Activated T-helper 1 cell treated with anti-CD3 and anti-CD28 coated beads, Interleukin-12 subunit alpha, Interleukin-12 subunit beta, Interleukin-2, Interleukin-4 antibody, amounts not matched to agents 30 ng/mL and 10 ng/mL and 1 ng/mL, durations not matched to agents 14 hours and 24 hours and 36 hours (primary cell): ENCODE measurements around the gene RXRG. TPM values are rescaled to one million over a fixed set of nuclear protein-coding genes. Genes with fewer than 3 reads are reported as not detected.

ENCODE experiments used
- DNase-seq: peaks from one replicate; pipeline ENCODE4 v3.0.0; 2021; ENCODE audit warnings: low spot score
- H3K27ac Mint-ChIP-seq: one replicate; pipeline ENCODE4 v1.8.0; 2021; ENCODE audit warnings: mild to moderate bottlenecking, mixed read lengths
- H3K27me3 Mint-ChIP-seq: one replicate; pipeline ENCODE4 v1.8.0; 2022; ENCODE audit warnings: mild to moderate bottlenecking, moderate library complexity, mixed read lengths; ENCODE audit not compliant: insufficient read depth
- H3K36me3 Mint-ChIP-seq: one replicate; pipeline ENCODE4 v1.8.0; 2021; ENCODE audit warnings: low read depth, mixed read lengths
- H3K4me1 Mint-ChIP-seq: one replicate; pipeline ENCODE4 v1.8.0; 2021; ENCODE audit warnings: low read depth, mixed read lengths
- H3K4me3 Mint-ChIP-seq: one replicate; pipeline ENCODE4 v1.8.0; 2021; ENCODE audit warnings: mild to moderate bottlenecking, moderate library complexity, mixed read lengths
- H3K9me3 Mint-ChIP-seq: one replicate; pipeline ENCODE4 v1.8.0; 2021; ENCODE audit warnings: mixed read lengths
- intact Hi-C: fragments of 100-400 bp; cut with micrococcal nuclease; formaldehyde crosslinking; loops from one replicate; pipeline ENCODE4 v1.15.1; 2024
- total RNA-seq: library from RNA; stranded (reverse); gene quantifications from 2 replicates; pipeline ENCODE4 v1.2.3, GENCODE V29; 2022

The RXRG gene
- total RNA-seq, 1 donor from 2014 or later, result not detected

DNA sequence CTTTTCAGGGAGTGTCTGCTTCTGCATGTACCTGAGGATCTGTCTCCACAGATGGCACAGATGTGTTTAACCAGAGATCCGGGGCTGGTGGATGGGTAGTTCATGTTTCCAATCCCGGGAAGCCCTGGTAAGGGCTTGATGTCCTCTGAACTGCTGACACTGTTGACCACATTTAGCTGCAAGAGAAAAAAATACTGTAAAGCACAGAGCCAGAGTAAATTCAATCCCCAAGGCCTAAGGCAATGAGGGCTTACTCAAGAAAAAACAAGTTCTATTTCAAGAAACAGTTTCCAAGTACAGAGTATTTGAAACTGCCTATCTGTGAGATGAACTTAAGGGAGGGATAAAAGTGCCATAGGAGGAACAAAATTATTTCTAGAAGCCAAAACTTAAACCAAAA lies 25.1 kb downstream of the RXRG start:
- no peaks in the 10 kb centered on the region for H3K9me3 Mint-ChIP-seq
- H3K4me3 Mint-ChIP-seq, result no peak overlapping the region
- intact Hi-C loops, result no loop called here
- H3K4me1 Mint-ChIP-seq, result peaks cover 11% of the 10 kb centered on the region
- no peaks in the 10 kb centered on the region for H3K36me3 Mint-ChIP-seq
- no peak for DNase-seq
- H3K27ac Mint-ChIP-seq, result no peak overlapping the region
- peaks cover 31% of the 10 kb centered on the region for H3K27me3 Mint-ChIP-seq

DNA sequence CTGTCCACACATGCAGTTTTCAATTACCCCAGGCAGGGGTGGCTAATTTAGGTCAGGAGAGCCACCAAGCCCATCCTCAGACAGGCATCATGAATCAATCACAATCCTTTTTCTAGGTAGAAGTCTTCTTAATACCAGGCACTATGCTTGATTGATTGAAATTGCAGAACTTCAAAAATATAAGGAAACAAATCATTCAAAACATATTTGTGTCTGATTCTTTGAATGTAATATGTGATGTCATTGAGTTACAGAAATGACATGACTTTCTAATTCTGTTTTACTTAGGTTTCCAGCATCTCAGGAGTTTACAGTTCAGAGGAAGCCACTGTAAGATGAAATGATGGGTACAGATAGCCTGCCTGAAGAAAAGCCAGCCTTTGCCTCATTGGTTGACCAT lies 26.7 kb downstream of the RXRG start:
- Mint-ChIP-seq H3K4me3 (no peak overlapping the region), H3K27ac (no peak overlapping the region), H3K4me1 (no peaks in the 10 kb centered on the region), H3K9me3 (no peaks in the 10 kb centered on the region), H3K27me3 (peaks cover 42% of the 10 kb centered on the region), H3K36me3 (no peaks in the 10 kb centered on the region)
- intact Hi-C loops, result no loop called here
- no peak for DNase-seq

DNA sequence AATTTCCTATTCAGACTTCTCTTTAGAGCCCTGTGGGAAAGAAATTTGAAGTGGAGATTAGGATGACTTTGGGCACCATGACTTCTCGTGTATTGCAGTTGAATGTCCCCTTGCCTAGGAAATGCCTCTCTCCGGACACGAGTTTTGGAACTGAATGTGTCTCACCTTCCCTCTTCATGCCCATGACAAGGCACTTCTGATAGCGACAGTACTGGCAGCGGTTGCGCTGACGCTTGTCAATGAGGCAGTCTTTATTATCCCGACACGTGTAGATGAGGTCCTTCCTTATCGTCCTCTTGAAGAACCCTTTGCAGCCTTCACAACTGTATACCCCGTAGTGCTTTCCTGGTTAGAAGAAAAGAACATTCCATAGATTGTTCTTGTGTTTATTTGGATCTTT lies 28.1 kb downstream of the RXRG start:
- Mint-ChIP-seq H3K4me3 (no peak overlapping the region), H3K27me3 (peaks cover 46% of the 10 kb centered on the region), H3K36me3 (no peaks in the 10 kb centered on the region), H3K9me3 (no peaks in the 10 kb centered on the region), H3K4me1 (no peaks in the 10 kb centered on the region), H3K27ac (no peak overlapping the region)
- DNase-seq, result no peak
- intact Hi-C loops, result no loop called here

DNA sequence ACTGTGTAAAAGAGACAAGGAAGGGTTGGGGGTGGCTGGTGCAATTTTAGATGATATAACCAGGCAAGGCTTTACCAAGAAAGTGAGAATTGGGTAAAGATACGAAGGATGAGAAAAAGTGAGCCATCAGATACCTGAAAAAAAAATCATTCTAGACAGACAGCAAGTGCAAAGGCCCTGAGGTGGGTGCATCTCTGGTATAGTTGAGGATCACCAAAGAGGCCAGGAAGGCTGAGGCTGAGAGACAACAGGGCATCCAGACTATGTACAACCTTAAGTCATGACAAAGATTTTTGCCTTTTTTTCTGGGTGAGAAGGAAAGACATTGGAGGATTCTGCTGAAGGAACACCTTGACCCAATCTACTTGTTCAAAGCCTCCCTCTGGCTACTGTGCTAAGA lies 29.9 kb downstream of the RXRG start:
- no peak overlapping the region for H3K27ac Mint-ChIP-seq
- H3K36me3 Mint-ChIP-seq, result no peaks in the 10 kb centered on the region
- intact Hi-C loops, result no loop called here
- DNase-seq, result no peak
- no peak overlapping the region for H3K4me3 Mint-ChIP-seq
- no peaks in the 10 kb centered on the region for H3K4me1 Mint-ChIP-seq
- H3K27me3 Mint-ChIP-seq, result peaks cover 37% of the 10 kb centered on the region
- H3K9me3 Mint-ChIP-seq, result no peaks in the 10 kb centered on the region

DNA sequence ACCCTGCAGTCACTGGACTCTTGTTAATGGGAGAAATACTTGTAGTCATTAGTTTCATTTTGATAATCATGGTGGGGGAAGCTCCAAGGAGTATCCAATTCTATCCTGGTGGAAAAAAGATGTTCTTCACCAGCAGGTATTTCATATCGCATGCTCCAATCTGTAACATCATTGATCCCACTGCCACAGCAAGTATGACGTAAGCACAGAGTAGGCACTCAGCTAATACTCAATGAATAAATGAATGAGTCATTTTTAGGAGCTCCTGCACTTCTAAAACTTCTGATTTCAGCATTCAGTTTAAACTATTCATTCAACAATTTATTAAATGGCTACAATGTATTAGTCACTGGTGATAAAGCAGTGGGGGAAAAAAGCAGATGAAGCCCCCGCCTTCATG lies 30.3 kb downstream of the RXRG start:
- no peak for DNase-seq
- Mint-ChIP-seq H3K9me3 (no peaks in the 10 kb centered on the region), H3K4me3 (no peak overlapping the region), H3K27ac (no peak overlapping the region), H3K36me3 (no peaks in the 10 kb centered on the region), H3K4me1 (no peaks in the 10 kb centered on the region), H3K27me3 (peaks cover 39% of the 10 kb centered on the region)
- intact Hi-C loops, result no loop called here

DNA sequence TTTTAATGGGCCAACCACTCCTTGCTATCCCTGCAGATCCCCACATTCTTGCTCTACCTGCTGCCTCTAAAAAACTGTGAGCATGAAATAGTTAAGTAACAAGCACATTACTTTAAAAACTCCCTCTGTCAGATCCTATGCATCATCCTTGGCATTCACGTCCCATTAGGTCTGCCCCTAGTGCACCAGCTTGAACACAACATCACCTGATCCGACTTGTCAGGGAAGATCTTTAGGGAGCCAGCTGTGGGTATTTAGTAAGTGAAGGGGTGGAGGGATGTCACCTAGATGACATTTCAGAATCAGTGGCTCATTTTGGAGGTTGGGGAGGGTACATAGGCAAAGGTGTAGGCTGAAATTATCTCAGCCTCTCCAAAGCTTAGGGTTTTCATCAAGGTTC lies 33.5 kb downstream of the RXRG start:
- Mint-ChIP-seq H3K36me3 (no peaks in the 10 kb centered on the region), H3K4me1 (no peaks in the 10 kb centered on the region), H3K27ac (no peak overlapping the region), H3K27me3 (peaks cover 50% of the 10 kb centered on the region), H3K4me3 (no peak overlapping the region), H3K9me3 (no peaks in the 10 kb centered on the region)
- intact Hi-C loops, result no loop called here
- no peak for DNase-seq

DNA sequence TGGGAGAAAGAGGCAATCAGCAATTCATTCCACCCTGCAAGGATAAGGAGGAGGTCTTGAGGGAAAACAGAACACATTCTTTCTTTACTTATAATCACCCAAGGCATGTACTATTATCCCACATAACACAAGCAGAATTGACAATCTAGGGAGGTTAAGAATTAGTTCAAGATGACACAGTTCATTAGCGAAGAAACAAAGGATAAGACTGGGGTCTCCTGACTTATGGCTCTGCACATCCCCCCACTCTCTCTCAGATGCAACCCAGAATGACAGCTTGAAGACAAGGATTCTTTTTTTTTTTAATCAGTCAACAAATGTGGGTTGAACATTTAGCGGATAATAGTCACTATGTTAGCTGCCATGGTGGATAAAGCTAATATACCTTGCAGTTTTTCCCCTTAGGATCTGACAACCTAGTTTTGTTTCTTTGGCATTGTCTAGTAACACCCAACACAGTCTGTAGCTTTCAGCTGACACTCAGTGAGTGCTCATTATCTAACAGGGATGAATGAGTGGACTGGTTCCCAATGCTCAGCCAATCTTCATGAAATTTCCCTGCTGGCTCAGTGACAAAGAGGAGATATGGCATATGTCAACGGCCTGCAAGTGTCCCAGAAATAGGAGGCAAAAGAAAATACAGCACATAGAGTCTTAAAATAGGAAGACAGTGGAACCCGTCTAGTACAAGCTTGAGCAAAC lies 35.1 kb downstream of the RXRG start:
- no peaks in the 10 kb centered on the region for H3K4me1 Mint-ChIP-seq
- no peak for DNase-seq
- no peak overlapping the region for H3K27ac Mint-ChIP-seq
- intact Hi-C loops, result no loop called here
- H3K36me3 Mint-ChIP-seq, result no peaks in the 10 kb centered on the region
- H3K4me3 Mint-ChIP-seq, result no peak overlapping the region
- peaks cover 42% of the 10 kb centered on the region for H3K27me3 Mint-ChIP-seq
- no peaks in the 10 kb centered on the region for H3K9me3 Mint-ChIP-seq

DNA sequence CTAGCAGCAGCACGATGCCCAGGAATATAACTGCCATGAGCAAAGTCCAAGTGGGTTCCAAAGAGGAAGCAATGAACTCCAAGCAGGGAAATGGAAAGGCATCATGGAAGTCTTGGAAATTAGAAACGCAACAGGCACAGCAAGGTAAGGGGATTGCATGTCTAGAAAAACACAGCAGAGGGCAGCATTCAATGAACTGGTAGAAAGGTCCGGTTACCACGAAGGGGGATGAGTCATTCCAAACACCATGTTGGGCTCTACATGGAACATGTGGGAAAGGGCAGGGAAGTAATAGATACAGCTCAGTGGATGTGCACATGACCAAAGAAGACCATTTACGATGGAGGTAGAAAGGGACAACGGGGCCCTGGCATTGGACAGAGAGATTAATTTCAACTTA lies 36.4 kb downstream of the RXRG start:
- H3K9me3 Mint-ChIP-seq, result no peaks in the 10 kb centered on the region
- H3K27me3 Mint-ChIP-seq, result peaks cover 42% of the 10 kb centered on the region
- DNase-seq, result no peak
- intact Hi-C loops, result loop anchor here (1.0 kb wide), 1 partner anchor 185 kb away; no protein-coding TSS in a partner anchor
- peaks cover 4% of the 10 kb centered on the region for H3K4me1 Mint-ChIP-seq
- no peak overlapping the region for H3K4me3 Mint-ChIP-seq
- H3K27ac Mint-ChIP-seq, result no peak overlapping the region
- no peaks in the 10 kb centered on the region for H3K36me3 Mint-ChIP-seq

DNA sequence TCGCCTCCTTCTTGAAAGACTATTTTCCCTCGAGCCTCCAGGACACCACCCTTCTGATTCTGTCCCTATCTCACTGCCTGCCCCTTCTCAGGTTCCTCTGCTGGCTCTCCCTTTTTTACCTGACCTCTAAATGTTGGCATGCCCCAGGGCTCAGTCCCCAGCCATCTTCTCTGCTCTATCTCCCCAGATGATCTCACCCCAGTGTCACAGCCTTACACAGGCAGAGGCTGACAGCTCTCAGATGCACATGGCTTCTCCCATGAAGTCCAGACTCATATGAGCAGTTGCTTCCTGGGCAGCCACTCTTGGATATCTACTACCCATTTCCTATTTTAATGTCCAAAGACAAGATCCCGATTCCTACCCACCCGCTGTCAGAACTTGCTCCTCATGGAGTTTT lies 37.5 kb downstream of the RXRG start:
- peaks cover 4% of the 10 kb centered on the region for H3K4me1 Mint-ChIP-seq
- no peaks in the 10 kb centered on the region for H3K36me3 Mint-ChIP-seq
- intact Hi-C loops, result no loop called here
- no peak overlapping the region for H3K4me3 Mint-ChIP-seq
- peaks cover 37% of the 10 kb centered on the region for H3K27me3 Mint-ChIP-seq
- no peak for DNase-seq
- H3K27ac Mint-ChIP-seq, result no peak overlapping the region
- no peaks in the 10 kb centered on the region for H3K9me3 Mint-ChIP-seq

DNA sequence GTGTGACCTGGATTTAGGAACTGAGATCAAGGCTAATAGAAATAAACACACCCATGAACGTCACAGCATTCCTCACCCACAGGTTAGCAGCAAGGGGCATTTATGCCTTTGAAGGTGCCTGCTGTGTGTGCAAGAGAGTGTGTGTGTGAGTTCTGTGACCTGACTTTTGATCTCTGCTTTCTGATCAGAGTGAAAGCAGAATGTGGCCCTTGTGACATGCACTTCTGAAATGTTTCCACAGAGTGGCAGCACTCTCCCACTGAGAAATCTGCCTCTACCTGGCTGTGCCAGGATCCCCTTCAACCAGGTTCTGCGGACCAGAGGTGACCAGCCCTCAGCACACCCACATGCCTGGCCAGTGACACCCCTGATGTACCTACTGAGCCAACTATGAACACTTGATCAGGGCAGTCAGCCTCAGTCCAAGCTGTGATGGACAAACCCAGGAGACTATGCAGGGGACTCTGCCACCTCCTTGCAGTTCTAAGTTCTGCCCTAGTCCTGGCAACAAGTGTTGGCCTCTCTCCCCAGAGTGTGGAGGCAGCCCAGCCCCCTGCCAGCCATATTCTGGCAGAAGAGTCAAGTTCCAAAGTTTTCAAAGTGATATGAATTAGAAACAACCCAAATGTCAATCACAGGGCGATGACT lies 41.0 kb downstream of the RXRG start:
- Mint-ChIP-seq H3K4me1 (peaks cover 4% of the 10 kb centered on the region), H3K36me3 (no peaks in the 10 kb centered on the region), H3K27ac (no peak overlapping the region), H3K9me3 (no peaks in the 10 kb centered on the region), H3K4me3 (no peak overlapping the region), H3K27me3 (peaks cover 45% of the 10 kb centered on the region)
- intact Hi-C loops, result loop anchor here (1.0 to 5.0 kb wide), 3 partner anchors 11 to 1083 kb away; no protein-coding TSS in a partner anchor
- DNase-seq, result peak; percentile 21

DNA sequence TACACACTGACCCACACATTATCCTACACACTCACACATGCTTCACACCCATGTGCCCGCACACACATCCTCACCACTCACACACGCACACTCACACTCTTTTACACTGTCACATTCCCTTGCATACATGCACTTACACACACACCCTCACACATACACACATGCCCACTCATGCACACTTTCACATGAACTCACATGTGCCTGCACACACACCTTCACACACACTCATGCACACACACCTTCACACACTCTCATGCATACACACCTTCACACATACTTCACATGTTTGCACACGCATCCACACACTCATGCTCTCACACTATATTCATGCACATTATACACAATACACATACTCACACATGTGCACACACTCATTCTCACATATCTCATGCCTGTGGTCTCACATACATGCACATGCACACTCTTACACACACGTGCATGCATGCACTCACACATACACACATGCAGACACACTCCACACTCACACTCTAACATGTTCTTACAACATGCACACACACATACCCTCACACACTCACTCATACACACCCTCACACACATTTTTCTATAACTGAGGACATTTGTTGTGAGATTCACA lies 42.3 kb downstream of the RXRG start:
- Mint-ChIP-seq H3K4me3 (no peak overlapping the region), H3K9me3 (no peaks in the 10 kb centered on the region), H3K4me1 (peaks cover 10% of the 10 kb centered on the region), H3K27ac (no peak overlapping the region), H3K36me3 (no peaks in the 10 kb centered on the region), H3K27me3 (peaks cover 46% of the 10 kb centered on the region)
- intact Hi-C loops, result loop anchor here (5.0 kb wide), 1 partner anchor 1085 kb away; no protein-coding TSS in a partner anchor
- no peak for DNase-seq

DNA sequence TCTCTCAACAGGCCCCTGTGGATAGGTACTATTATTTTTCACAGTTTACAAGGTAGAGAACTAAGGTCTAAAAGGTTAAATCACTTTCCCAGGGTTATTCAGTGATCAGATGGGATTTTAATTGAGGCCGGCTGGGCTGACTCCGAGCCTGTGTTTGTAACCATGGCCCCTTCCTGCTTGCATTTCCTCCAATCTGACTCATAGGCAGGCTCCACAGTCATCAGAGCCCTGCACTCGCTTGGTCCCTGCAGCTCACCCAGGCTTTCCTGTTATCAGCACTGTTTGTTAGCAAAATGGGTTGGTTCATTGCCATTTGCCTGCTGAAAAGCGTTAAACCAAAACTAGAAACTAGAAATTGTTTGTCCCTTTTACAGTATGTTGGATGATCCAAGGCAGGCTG lies 47.0 kb downstream of the RXRG start:
- no peak overlapping the region for H3K4me3 Mint-ChIP-seq
- H3K27me3 Mint-ChIP-seq, result peaks cover 60% of the 10 kb centered on the region
- no peak for DNase-seq
- H3K4me1 Mint-ChIP-seq, result peaks cover 19% of the 10 kb centered on the region
- no peaks in the 10 kb centered on the region for H3K9me3 Mint-ChIP-seq
- intact Hi-C loops, result no loop called here
- no peak overlapping the region for H3K27ac Mint-ChIP-seq
- H3K36me3 Mint-ChIP-seq, result peaks cover 3% of the 10 kb centered on the region

DNA sequence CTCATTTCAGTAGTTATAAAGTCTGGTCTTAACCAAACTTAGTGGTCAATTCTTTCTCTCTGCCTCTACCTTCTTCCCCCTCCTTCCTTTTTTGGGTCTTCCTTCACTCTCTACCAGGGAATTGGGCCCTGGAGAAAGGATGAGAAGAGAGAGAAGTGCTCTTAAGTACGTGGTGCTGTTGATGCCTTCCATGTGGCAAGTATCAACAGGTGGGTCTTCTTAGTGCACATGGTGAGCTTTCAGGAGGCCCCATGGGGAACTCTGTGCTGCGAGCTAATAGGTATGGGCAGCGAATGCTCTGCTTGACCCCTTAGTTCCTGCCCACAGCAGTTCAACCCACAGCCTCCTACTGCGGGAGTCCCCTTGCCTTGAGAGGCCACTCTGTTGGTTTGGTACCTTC lies 49.0 kb downstream of the RXRG start:
- Mint-ChIP-seq H3K27ac (no peak overlapping the region), H3K9me3 (no peaks in the 10 kb centered on the region), H3K27me3 (peaks cover 75% of the 10 kb centered on the region), H3K4me3 (no peak overlapping the region), H3K36me3 (peaks cover 3% of the 10 kb centered on the region), H3K4me1 (peaks cover 28% of the 10 kb centered on the region)
- intact Hi-C loops, result no loop called here
- no peak for DNase-seq
